Liver (tissue), 3 donors: ENCODE measurements around the gene ORC6.

Source experiments
- ATF3 ChIP-seq: IDR thresholded peaks from 2 replicates; pipeline ENCODE4 v1.6.1; 2016; ENCODE audit warnings: antibody characterized with exemption
- FOXA2 ChIP-seq: IDR thresholded peaks from 2 replicates; pipeline ENCODE4 v1.6.1; 2016; ENCODE audit warnings: antibody characterized with exemption
- GABPA ChIP-seq, 2 donors: IDR thresholded peaks in 1 of 2; conservative IDR thresholded peaks in 1 of 2; 2 replicates each; pipeline ENCODE4 v1.6.1; 2016; ENCODE audit warnings: antibody characterized with exemption in 2 of 2, mild to moderate bottlenecking in 1 of 2, moderate library complexity in 1 of 2
- HNF4G ChIP-seq: IDR thresholded peaks from 2 replicates; pipeline ENCODE4 v1.6.1; 2016; ENCODE audit warnings: antibody characterized with exemption
- NR2F2 ChIP-seq: IDR thresholded peaks from 2 replicates; pipeline ENCODE4 v1.6.1; 2016; ENCODE audit warnings: antibody characterized with exemption
- RAD21 ChIP-seq, 2 donors: IDR thresholded peaks; 2 replicates each; pipeline ENCODE4 v1.6.1; 2016; ENCODE audit warnings: antibody characterized with exemption in 2 of 2, mild to moderate bottlenecking in 2 of 2
- RXRA ChIP-seq, 2 donors: IDR thresholded peaks; 2 replicates each; pipeline ENCODE4 v1.6.1; 2017 to 2018; ENCODE audit warnings: antibody characterized with exemption in 2 of 2, mild to moderate bottlenecking in 1 of 2
- TAF1 ChIP-seq: conservative IDR thresholded peaks from 2 replicates; pipeline ENCODE4 v1.6.1; 2016; ENCODE audit warnings: antibody characterized with exemption, mild to moderate bottlenecking
- YY1 ChIP-seq: IDR thresholded peaks from 2 replicates; pipeline ENCODE4 v1.6.1; 2016; ENCODE audit warnings: antibody characterized with exemption, mild to moderate bottlenecking
- ZBTB33 ChIP-seq: IDR thresholded peaks from 2 replicates; pipeline ENCODE4 v1.6.1; 2016; ENCODE audit warnings: antibody characterized with exemption
- TF ChIP-seq, protein P1 (sequence below): fragments of 150-350 bp; IDR thresholded peaks from 2 replicates; pipeline ENCODE4 v1.5.1; 2017; ENCODE audit warnings: improper control_type of control experiment, low read depth, low read length; ENCODE audit not compliant: missing input control
- TF ChIP-seq, protein P2 (sequence below): IDR thresholded peaks from 2 replicates; pipeline ENCODE4 v1.6.1; 2016; ENCODE audit warnings: antibody characterized with exemption
- TF ChIP-seq, protein P3 (sequence below): IDR thresholded peaks from 2 replicates; pipeline ENCODE4 v1.6.1; 2016; ENCODE audit warnings: antibody characterized with exemption, mild to moderate bottlenecking
- donor health status: healthy.
- donor health status: healthy.

GRCh38 chr16:46690281-46691178, 1.1 kb downstream of the ORC6 start:
- TF ChIP-seq ATF3 (no peak), YY1 (no peak), RXRA (IDR thresholded peaks at IDR 0.05) (no peak), RAD21 (IDR thresholded peaks at IDR 0.05) (no peak), FOXA2 (no peak), GABPA (IDR thresholded peaks at IDR 0.05 in 1 of 2, conservative IDR thresholded peaks at IDR 0.05 in 1 of 2) (no peak), HNF4G (no peak), TAF1 (no peak), ZBTB33 (no peak), NR2F2 (no peak)
- TF ChIP-seq, protein P1, sequence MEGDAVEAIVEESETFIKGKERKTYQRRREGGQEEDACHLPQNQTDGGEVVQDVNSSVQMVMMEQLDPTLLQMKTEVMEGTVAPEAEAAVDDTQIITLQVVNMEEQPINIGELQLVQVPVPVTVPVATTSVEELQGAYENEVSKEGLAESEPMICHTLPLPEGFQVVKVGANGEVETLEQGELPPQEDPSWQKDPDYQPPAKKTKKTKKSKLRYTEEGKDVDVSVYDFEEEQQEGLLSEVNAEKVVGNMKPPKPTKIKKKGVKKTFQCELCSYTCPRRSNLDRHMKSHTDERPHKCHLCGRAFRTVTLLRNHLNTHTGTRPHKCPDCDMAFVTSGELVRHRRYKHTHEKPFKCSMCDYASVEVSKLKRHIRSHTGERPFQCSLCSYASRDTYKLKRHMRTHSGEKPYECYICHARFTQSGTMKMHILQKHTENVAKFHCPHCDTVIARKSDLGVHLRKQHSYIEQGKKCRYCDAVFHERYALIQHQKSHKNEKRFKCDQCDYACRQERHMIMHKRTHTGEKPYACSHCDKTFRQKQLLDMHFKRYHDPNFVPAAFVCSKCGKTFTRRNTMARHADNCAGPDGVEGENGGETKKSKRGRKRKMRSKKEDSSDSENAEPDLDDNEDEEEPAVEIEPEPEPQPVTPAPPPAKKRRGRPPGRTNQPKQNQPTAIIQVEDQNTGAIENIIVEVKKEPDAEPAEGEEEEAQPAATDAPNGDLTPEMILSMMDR: no peak
- TF ChIP-seq, protein P2, sequence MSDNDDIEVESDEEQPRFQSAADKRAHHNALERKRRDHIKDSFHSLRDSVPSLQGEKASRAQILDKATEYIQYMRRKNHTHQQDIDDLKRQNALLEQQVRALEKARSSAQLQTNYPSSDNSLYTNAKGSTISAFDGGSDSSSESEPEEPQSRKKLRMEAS: no peak
- TF ChIP-seq, protein P3, sequence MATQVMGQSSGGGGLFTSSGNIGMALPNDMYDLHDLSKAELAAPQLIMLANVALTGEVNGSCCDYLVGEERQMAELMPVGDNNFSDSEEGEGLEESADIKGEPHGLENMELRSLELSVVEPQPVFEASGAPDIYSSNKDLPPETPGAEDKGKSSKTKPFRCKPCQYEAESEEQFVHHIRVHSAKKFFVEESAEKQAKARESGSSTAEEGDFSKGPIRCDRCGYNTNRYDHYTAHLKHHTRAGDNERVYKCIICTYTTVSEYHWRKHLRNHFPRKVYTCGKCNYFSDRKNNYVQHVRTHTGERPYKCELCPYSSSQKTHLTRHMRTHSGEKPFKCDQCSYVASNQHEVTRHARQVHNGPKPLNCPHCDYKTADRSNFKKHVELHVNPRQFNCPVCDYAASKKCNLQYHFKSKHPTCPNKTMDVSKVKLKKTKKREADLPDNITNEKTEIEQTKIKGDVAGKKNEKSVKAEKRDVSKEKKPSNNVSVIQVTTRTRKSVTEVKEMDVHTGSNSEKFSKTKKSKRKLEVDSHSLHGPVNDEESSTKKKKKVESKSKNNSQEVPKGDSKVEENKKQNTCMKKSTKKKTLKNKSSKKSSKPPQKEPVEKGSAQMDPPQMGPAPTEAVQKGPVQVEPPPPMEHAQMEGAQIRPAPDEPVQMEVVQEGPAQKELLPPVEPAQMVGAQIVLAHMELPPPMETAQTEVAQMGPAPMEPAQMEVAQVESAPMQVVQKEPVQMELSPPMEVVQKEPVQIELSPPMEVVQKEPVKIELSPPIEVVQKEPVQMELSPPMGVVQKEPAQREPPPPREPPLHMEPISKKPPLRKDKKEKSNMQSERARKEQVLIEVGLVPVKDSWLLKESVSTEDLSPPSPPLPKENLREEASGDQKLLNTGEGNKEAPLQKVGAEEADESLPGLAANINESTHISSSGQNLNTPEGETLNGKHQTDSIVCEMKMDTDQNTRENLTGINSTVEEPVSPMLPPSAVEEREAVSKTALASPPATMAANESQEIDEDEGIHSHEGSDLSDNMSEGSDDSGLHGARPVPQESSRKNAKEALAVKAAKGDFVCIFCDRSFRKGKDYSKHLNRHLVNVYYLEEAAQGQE: no peak
